ENCODE results near the gene TMEM37.

Gene TMEM37

DNA sequence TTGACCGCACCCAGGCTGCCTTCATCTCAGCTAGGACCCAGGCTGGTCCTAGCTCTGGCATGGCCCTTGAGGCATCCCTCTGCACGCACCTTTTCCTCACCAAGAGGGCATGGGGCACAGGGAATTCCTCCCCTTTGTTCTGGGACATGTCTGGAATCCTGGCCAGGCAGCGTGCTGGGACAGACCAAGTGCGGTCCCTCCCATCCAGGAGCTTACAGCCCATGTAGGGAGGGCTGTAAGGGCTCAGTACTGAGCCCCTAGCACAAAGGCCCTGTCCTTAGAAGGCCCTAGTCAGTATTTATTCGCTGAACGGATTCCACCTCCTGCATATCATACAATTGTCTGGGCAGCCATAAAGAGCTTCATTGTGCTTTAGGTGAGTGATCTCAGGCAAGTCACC is 3.0 kb downstream of the TMEM37 start:
- DNase-seq (ENCODE audit: low read depth): no peak

DNA sequence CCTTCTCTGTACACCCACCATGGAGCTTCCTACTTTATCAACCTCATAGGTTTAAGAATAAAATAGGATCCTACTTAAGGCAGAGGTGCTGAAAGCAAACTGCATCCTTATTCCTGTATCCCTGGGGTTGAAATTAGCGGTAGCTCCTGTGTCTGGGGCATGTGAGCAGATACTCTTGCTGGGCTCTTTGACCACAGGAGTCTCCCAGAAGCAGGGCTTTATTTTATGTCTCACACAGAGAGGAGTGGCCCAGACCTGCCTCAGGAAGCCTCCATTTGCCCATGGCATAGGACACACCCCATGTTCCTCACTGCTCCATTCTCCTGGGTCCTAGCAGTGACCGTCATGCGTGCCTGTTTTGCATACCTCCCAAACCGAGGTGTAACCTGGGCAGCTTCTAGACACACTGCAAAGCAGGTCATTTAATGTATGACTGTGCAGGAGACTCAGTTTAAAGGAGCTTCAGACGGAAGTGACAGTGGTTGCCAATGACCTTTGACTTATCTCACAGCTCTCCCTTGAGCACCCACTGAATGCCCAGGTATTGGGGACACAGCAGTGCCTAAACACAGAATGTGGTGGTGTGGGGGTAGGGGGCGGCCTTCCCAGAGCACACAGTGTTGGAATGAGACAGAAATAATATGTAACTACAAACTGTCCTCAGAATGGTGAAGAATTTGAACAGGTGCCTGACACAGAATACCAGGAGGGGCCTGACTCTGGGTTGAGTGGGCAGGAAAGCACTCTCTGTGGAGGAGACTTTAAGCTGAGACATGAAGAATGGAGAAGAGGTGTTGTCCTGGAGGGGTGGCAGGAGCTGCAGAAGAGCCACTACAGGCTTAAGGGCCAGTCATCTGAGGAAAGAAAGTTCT is 3.7 kb downstream of the TMEM37 start:
- no peak for DNase-seq (ENCODE audit: low read depth)

DNA sequence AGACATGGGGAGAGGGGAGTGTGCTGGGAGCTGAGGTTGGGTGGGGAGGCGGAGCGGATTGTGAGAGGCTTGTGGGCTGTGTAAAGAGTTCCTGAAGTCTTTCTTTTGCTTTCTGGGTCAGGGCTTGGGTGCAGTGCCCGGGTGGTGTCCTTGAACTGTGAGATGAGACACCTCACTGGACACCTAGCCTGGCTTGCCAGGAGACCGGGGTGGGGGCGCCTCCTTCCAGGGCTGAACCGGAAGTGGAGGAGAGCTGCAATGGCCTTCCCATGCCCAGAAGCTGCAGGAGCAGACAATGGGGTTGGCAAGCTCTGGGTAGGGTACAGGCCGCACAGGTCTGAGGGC is 4.3 kb downstream of the TMEM37 start:
- DNase-seq (ENCODE audit: low read depth): no peak

DNA sequence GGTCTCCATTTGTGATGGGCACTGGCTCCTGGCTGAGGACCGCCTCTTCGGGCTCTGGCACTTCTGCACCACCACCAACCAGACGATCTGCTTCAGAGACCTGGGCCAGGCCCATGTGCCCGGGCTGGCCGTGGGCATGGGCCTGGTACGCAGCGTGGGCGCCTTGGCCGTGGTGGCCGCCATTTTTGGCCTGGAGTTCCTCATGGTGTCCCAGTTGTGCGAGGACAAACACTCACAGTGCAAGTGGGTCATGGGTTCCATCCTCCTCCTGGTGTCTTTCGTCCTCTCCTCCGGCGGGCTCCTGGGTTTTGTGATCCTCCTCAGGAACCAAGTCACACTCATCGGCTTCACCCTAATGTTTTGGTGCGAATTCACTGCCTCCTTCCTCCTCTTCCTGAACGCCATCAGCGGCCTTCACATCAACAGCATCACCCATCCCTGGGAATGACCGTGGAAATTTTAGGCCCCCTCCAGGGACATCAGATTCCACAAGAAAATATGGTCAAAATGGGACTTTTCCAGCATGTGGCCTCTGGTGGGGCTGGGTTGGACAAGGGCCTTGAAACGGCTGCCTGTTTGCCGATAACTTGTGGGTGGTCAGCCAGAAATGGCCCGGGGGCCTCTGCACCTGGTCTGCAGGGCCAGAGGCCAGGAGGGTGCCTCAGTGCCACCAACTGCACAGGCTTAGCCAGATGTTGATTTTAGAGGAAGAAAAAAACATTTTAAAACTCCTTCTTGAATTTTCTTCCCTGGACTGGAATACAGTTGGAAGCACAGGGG is 5.5 kb downstream of the TMEM37 start:
- DNase-seq (ENCODE audit: low read depth): no peak

DNA sequence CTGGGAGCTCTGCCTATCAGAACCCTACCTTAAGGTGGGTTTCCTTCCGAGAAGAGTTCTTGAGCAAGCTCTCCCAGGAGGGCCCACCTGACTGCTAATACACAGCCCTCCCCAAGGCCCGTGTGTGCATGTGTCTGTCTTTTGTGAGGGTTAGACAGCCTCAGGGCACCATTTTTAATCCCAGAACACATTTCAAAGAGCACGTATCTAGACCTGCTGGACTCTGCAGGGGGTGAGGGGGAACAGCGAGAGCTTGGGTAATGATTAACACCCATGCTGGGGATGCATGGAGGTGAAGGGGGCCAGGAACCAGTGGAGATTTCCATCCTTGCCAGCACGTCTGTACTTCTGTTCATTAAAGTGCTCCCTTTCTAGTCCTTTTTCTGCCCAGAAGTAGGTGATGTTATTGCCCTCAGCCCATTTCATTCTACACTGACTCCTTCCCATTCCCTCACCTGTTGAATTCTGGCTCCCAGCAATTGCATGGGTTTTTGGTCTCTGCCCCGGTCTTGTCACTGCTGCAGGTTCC is 6.5 kb downstream of the TMEM37 start:
- no peak for DNase-seq (ENCODE audit: low read depth)

DNA sequence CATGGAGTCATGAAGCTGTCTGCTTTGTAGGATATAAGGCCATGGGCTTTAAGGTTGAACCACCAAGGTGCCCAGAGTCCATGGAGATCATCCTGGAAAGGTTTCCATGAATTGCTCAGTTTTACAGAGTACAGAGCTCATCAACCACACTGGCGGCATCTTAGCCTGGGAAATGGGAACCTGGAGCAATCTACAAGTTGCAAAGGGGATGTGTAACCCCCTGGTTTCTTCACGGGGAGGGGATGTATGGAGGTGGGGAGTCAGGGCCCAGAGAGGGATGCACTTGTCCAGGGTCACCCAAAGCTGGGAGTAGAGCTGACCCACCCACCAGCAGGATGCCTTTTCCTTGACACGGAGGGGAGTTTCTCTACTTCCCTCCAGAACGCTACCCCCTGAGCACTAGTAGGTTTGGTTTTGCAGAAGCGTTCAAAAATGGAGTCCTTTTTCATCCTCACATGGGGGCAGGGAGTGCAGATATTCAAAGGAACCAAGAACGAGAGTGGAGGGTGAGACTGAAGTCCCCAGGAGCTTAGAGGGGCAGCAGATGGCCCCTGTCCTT is 7.2 kb downstream of the TMEM37 start:
- no peak for DNase-seq (ENCODE audit: low read depth)

DNA sequence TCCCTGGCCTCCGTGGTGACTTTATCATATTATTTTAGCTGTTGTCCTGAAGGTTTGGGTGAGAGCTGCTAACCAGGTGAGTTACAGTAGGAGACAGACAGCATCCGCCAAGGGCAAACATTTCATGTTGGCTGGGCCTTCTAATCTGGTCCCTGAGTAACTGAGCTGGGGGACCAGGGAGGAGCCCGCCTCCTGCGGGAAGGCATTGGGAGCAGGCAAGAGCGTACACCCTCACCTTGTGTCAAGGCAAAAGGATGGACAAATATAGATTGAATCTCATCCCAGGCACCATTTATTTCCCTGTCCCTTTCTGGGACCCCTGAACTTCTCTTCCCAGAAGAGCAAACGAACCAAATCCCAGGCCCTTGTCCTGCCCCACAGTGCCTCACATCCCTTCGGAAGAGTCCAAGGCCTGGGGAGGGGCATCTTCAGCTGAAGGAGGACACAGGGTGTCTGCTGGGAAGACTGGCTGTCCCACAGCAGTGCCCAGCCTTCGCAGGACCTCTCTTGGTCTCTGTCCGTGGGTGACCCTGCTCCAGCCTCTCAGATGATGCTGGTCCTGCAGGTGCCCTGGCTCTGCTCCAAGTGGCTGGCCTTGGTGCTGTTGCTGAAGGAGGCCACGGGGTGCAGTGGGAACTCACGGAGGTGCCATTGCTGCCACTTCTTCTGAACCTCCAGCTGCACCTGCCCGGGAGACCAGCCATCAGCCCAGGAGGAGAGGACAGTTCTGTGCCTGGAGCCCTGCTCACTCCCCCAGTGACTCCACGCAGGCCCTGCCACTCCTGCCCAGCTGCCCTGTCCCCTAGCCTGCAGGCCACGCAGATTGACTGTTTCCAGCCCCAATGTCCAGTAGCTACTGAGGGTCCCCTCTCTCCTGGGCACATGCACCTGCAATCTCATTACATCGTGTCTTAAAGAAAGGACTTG is 8.2 kb downstream of the TMEM37 start:
- no peak for DNase-seq (ENCODE audit: low read depth)

DNA sequence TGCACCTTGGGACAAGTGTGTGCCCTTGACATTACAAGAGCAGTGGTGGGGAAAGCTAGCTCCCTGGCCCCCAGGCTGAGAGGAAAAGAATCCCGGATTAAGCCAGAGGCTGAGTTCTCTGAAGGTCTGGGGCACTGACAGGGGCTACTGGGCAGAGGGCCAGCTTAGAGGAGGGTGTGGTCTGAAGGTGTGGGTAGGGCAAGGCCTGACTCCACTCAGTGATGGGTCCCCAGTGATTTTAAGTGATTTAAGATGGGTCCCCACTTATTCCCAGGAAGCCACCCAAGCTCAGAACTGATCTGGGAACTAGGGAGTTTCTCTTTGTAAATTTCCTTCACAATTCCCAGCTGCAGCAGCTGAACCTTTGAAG is 8.8 kb downstream of the TMEM37 start:
- DNase-seq (ENCODE audit: low read depth): no peak

DNA sequence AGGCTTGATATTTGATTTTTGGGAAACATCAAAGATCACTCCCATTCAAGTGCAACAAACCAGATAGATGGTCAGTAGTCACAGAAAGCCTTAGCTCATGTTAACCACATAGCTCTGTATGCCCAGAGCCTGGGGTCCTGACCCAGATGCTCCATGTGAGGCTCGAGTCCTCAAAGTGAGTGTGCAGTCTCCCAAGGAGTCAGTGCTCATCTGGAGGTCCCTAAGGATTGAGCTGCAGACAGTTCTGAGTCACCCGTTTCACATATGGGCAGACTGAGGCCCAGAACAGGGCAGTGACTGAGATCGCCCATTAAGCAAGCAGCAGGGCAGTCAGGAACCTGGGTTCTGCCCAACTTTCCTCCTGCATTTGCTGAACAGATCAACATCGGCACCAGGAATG is 9.2 kb downstream of the TMEM37 start:
- no peak for DNase-seq (ENCODE audit: low read depth)

DNA sequence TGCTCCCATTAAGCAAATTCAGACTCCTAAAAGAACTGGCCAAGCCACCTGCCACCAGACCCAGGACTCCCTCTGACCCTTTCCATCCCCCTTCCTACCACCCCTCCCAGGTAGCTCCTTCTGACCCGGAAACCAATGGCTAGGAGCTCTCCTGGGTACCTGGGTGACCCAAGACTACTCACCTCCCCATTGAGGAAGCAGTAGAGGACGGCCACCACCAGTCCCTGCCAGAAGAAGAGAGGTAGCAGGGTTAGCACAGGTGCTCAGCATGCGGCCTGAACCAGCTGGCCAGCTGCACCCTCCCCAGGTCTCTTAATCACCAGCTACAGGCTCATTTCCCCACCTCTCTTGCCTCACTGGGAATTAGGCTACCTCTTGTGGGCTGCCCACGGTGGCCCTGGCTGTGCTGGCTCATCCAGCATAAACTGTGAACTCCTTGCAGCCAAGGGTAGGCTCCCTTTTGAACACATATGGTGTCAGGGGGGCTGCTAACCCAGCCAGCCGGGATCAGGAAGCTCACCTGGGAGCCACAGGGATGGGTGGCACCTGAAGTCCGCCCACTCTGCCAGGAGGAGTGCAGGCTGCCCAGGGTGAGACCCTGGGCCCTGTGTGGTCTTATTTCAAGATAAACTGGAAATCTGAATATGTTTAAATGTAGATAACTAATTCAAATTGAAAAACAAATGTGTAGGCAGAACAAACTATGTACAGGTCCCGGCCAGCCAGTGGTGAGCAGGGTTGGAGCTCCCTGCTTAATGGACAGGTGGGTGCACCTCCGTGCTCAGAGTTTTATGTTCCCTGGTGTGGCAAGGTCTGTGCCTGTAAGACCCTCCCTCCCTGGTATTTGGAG is 9.9 kb downstream of the TMEM37 start:
- no peak for DNase-seq (ENCODE audit: low read depth)

DNA sequence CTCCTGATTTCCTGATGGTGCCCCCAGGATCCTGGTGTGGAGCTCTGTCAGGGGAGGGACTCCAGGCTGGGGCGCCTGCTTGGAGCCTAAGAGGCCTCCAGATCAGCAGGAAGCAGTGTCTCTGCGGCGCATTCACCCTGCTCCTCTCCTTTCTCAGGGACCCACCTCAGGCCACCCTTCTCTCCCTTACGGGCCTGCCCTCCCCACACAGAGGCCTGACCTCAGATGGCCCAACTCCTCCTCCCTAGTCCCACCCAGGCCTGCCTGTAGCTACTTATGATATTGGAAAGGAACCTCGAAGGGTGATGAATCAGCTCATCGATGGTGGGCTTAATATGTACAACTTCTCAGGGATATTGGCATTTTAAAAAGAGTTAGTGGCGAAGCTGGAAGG is 10.6 kb downstream of the TMEM37 start:
- DNase-seq (ENCODE audit: low read depth): no peak

DNA sequence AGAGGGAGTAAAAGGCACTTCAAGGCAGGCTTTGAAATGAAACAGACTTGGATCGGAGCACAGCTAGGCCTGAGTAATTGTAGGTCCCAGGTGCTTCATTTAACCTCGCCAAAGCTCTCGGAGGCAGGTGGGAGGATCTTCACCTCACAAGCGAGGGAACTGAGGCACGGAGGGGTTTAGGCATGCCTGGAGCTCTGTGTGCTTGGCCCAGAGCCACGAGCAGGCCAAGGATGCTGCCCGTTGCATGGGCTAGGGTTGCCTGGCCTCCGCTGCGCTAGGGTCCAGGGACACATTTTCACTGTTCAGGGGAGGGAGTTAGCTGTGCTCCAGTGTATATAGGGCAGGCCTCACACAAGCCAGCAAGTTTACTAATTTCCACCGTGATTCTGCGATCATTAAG is 11.2 kb downstream of the TMEM37 start:
- DNase-seq (ENCODE audit: low read depth): no peak

DNA sequence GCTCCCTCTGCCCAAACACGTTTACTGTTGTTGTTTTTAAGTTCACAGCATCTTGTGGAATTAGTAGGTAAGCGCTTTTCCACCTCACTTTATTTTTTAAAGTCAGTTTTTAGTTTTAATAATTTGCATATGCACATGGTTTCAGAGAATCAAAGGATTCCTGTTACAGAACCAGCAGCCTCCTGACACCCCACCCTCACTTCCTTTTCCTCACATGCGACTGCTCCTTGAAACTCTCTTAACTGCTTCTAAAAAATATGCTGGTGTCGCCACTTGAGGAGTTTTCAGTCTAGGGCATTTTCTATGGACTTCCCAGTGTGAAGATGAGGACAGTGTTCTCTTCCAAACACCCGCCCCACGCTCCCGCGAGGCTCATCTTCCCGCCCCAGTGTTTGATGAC is 14.4 kb downstream of the TMEM37 start:
- DNase-seq (ENCODE audit: low read depth): no peak

DNA sequence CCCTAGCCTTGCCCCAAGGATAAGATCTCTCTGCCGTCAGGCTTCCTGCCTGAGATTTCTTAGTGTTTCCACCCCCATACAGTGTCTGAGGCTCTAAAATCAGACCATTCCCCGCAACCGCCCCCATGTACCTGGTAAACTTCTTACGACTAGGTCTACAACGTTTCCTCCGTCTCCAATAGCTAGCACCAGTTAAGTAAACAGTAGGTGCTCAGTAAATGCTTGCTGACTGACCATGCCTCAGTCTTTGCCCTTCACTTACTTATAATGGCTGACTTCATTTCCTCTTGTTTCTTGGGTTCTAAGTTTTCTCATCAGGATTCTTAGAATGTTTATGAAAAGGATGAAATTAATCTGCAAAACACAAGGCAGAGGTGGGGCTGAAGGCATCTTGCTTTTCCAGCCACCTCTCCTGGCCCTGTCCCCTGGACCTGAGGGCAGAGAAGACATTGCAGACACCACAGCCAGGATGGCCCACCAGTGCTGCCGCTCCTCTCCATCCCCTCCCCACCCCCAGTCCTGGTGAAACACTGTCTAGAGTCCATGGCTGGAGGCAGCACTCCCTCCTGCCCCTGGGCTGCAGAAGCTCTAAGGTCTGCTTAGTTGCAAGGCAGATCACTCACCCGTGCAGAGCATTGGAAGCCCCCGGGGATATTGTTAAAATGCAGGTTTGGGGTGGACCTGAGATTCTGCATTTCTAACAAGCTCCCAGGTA is 16.9 kb downstream of the TMEM37 start:
- DNase-seq (ENCODE audit: low read depth): no peak

DNA sequence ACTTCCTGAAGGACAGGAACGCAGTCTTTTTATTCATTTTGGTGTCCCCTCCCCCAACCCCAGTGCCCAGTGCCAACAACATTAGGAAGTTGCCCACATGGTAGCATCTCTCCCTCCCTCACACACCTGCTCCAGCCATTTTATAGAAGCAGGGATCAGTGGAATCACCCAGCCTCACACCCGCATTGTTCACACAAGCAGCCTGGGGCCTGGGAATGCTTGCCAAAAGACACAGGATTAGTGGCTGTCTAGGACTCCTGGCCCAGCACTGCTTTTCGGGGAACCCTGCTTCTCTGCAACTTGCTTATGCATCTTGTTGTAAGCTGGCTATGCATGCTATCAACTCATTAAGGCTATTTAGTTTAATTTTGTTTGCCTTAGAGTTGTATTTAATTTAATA is 17.9 kb downstream of the TMEM37 start:
- no peak for DNase-seq (ENCODE audit: low read depth)

DNA sequence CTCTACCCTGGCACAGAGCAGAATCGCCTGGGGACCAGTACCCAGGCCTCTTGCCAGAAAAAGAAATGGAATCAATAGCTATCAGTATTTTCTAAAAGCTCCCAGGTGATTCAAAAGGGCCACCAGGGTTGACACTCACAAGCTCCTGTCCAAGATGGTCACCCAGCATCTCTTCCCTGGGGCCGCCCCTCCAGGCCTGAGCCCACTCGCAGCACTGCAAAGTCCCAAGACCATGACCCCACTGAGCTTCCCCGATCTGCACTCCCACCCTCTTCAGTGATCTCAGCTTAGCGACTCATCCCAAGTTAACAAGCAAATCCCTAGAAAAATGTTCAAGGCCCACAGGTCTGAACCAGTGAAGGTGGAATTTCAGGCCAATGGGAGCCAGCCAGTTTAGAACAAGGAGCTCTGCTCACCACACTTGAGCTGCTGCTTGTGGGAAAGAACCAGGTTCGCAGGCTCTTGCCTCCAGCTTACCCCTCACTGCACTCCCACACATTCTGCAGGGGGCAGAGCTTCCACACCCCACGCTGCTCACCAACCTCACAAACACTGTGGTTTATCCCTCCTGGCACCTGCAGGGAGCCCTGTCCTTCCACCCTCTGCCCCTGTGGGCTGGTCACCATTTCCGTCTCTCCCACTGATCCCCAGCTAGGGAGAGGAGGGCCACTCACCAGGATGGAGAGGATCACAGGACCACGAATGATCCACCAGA is 19.8 kb downstream of the TMEM37 start:
- DNase-seq (ENCODE audit: low read depth): no peak

DNA sequence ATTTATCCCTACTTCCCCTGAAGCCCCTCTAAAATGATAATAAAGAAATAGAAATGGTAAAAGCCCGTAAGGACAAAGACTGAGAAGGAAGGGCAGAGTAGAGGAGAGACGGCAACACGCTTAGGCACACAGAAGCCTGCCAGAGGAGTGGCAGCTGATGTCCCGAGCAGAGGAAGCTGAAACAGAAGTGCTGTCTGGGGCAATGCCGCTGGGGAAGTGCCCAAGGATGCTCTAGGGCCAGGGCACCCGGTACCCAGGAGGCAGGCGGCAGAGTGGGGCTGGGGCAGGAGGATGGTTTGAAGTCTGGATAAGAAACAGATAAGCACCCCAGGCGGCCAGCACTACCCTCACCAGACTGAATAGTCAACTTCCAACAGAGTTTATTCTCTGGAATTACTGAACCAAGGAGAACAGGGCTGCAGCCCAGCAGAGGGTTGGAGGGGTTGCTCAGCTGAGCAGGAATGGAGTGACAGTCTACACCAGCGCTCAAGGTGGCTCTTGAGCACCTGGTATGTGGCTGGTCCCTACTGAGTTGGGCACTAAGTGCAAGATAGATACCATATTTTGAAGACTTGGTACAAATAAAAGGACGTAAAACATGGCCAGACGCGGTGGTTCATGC is 22.4 kb downstream of the TMEM37 start:
- no peak for DNase-seq (ENCODE audit: low read depth)

DNA sequence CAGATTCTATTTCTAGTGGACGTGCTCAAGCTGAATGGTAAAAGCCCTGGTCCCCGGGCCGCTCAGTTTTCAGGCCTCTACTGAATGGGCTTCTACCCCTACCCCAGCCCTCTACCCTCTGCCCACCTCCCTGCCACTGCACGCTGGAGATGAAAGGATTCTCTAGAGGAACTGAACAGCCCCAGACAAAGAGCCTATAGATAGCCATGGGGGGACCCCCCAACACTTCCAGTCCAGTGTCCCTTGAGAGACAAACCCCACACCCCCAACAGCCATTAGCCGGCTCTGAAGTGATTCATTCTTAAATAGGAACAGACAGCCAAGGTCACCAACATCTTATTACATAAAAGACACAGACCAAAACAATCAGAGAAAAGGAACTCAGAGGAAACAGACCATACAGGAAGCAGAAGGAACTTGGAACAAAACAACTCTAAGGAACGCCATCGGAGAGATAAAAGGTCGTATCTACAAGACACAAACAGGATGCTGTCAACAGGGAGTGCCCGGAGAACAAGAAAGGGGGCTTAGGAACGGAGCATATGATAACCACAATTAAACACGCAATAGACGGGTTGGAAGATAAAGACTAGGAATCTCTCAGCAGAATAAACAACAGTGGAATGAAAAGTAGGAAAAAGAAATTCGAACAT is 23.5 kb downstream of the TMEM37 start:
- no peak for DNase-seq (ENCODE audit: low read depth)

DNA sequence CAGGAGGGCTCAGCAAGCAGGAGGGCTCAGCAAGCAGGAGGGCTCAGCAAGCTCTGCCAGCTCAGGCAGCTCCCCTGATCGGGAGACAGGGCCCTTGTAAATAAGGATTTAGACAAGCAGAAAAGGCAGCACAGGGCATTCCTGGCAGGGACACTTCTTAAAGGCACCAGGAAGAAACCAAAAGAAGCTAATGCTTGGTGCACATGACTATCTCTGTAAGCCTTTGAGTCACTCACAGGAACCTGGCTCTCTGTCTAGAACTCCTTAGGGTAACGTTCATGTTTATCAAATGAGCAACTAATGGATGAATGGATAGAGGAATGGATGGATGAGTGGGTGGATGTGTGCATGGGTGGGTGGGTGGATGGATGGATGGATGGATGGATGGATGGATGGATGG is 28.4 kb downstream of the TMEM37 start:
- DNase-seq (ENCODE audit: low read depth): no peak
